Neural progenitor cell (in vitro differentiated cells): Measurements from ENCODE around the gene PHF1. TPM values are rescaled to one million over a fixed set of nuclear protein-coding genes. Genes with fewer than 3 reads are reported as not detected.

Source experiments
- DNase-seq: peaks from one replicate; pipeline ENCODE4 v3.0.0-alpha.2; 2016; ENCODE audit warnings: low spot score
- H2AFZ ChIP-seq: fragments of 200-600 bp; sonication (generic); replicated peaks from 2 replicates; pipeline ENCODE4 v1.6.1; 2016; ENCODE audit warnings: antibody characterized with exemption
- H3F3A ChIP-seq: fragments of 200-600 bp; sonication (generic); 2 replicates; pipeline ENCODE4 v1.6.1; 2016; ENCODE audit warnings: antibody characterized with exemption, low read depth
- H3K27ac ChIP-seq: fragments of 200-600 bp; sonication (generic); 2 replicates; pipeline ENCODE4 v1.5.1; 2016; ENCODE audit warnings: mild to moderate bottlenecking
- H3K27me3 ChIP-seq: fragments of 200-600 bp; sonication (generic); 2 replicates; pipeline ENCODE4 v1.6.1; 2016; ENCODE audit warnings: mild to moderate bottlenecking, moderate library complexity
- H3K36me3 ChIP-seq: fragments of 200-600 bp; sonication (generic); 2 replicates; pipeline ENCODE4 v1.5.1; 2016
- H3K4me1 ChIP-seq: fragments of 200-600 bp; sonication (generic); 2 replicates; pipeline ENCODE4 v1.6.1; 2016; ENCODE audit warnings: mixed run types
- H3K4me2 ChIP-seq: fragments of 200-600 bp; sonication (generic); 2 replicates; pipeline ENCODE4 v1.6.1; 2016
- H3K4me3 ChIP-seq: fragments of 200-600 bp; sonication (generic); 2 replicates; pipeline ENCODE4 v1.5.1; 2016
- H3K79me2 ChIP-seq: fragments of 200-600 bp; sonication (generic); 2 replicates; pipeline ENCODE4 v1.6.1; 2016; ENCODE audit warnings: low read depth
- H3K9ac ChIP-seq: fragments of 200-600 bp; sonication (generic); 2 replicates; pipeline ENCODE4 v1.6.1; 2016
- H3K9me3 ChIP-seq: fragments of 200-600 bp; sonication (generic); 2 replicates; pipeline ENCODE4 v1.5.1; 2016; ENCODE audit warnings: low read depth
- H4K20me1 ChIP-seq: fragments of 200-600 bp; sonication (generic); 2 replicates; pipeline ENCODE4 v1.6.1; 2016; ENCODE audit warnings: low read depth
- H3K27ac Mint-ChIP-seq: 3 replicates; pipeline ENCODE4 v1.8.0; 2021; ENCODE audit warnings: mixed read lengths
- H3K27me3 Mint-ChIP-seq: 2 replicates; pipeline ENCODE4 v1.8.0; 2022; ENCODE audit warnings: low read depth, mild to moderate bottlenecking, inconsistent platforms, moderate library complexity, mixed read lengths; ENCODE audit not compliant: insufficient read depth
- H3K36me3 Mint-ChIP-seq: 3 replicates; pipeline ENCODE4 v1.8.0; 2021; ENCODE audit warnings: mixed read lengths
- H3K4me1 Mint-ChIP-seq: 3 replicates; pipeline ENCODE4 v1.8.0; 2021; ENCODE audit warnings: mixed read lengths
- H3K4me3 Mint-ChIP-seq: 3 replicates; pipeline ENCODE4 v1.8.0; 2021; ENCODE audit warnings: mild to moderate bottlenecking, moderate library complexity, mixed read lengths
- H3K9me3 Mint-ChIP-seq: 3 replicates; pipeline ENCODE4 v1.8.0; 2020; ENCODE audit warnings: mixed read lengths
- EZH2 ChIP-seq: fragments of 200-600 bp; sonication (generic); IDR thresholded peaks from 2 replicates; pipeline ENCODE4 v1.6.1; 2017; ENCODE audit warnings: antibody characterized with exemption, mild to moderate bottlenecking, moderate library complexity
- EZH2phosphoT487 ChIP-seq: fragments of 200-600 bp; sonication (generic); IDR thresholded peaks from 2 replicates; pipeline ENCODE4 v1.6.1; 2017; ENCODE audit warnings: antibody characterized with exemption
- total RNA-seq: library from RNA; depleted of rRNA; stranded (reverse); fragments of >200 nt; gene quantifications from 2 replicates; pipeline ENCODE4 v1.2.3, GENCODE V29; 2015; ENCODE audit warnings: low replicate concordance
- TF ChIP-seq, protein P1 (sequence below): fragments of 200-600 bp; sonication (generic); IDR thresholded peaks from 2 replicates; pipeline ENCODE4 v1.5.1; 2017; ENCODE audit warnings: antibody characterized with exemption, mild to moderate bottlenecking

The PHF1 gene
- total RNA-seq, 1 donor from 2014 or later, result 25.6 TPM

DNA sequence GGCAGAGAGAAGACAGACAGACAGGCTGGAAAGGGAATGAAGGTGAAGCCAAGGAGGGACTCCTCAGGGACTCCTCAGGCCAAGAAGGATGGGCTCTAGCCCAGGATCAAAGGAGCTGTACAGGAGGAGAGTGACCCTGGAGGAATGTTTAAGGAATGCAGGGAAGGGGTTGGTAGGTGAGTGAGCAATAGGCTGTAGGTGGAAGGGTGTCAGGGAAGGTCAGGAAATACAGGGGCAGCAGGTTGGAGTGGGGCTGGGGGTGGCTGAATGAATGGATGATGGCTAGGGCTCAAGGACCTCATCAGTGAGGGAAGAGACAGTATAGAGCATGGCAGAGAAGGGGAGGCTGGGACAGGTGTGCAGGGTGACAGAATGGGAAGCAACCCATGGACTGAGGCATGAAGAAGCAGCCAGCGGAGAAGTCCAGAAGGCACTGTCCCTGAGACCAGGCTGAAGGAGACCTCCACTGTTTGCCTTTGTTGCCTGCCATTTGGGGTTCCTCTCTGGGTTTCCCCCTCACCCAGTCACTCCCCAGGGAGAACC is 22.3 kb downstream of the PHF1 start:
- peaks cover 27% of the 10 kb centered on the region for H3K36me3 Mint-ChIP-seq
- H2AFZ ChIP-seq, result no peak overlapping the region
- peak; percentile 35 for DNase-seq
- H3K27me3 Mint-ChIP-seq, result peaks cover 8% of the 10 kb centered on the region
- peaks cover 59% of the 10 kb centered on the region for H3K4me1 ChIP-seq
- peak overlapping the region; percentile 97 for H3K4me2 ChIP-seq
- H3F3A ChIP-seq, result peaks cover 56% of the 10 kb centered on the region
- no peaks in the 10 kb centered on the region for H3K9me3 ChIP-seq
- TF ChIP-seq, protein P1, sequence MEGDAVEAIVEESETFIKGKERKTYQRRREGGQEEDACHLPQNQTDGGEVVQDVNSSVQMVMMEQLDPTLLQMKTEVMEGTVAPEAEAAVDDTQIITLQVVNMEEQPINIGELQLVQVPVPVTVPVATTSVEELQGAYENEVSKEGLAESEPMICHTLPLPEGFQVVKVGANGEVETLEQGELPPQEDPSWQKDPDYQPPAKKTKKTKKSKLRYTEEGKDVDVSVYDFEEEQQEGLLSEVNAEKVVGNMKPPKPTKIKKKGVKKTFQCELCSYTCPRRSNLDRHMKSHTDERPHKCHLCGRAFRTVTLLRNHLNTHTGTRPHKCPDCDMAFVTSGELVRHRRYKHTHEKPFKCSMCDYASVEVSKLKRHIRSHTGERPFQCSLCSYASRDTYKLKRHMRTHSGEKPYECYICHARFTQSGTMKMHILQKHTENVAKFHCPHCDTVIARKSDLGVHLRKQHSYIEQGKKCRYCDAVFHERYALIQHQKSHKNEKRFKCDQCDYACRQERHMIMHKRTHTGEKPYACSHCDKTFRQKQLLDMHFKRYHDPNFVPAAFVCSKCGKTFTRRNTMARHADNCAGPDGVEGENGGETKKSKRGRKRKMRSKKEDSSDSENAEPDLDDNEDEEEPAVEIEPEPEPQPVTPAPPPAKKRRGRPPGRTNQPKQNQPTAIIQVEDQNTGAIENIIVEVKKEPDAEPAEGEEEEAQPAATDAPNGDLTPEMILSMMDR, result no peak
- TF ChIP-seq EZH2, result no peak
- no peak for TF ChIP-seq EZH2phosphoT487
- H3K9ac ChIP-seq, result no peak overlapping the region
- H3K4me1 Mint-ChIP-seq, result peaks cover 64% of the 10 kb centered on the region
- H3K4me3 ChIP-seq, result peak overlapping the region; percentile 52
- H3K27ac Mint-ChIP-seq, result peak overlapping the region; percentile 2
- H3K27me3 ChIP-seq, result no peaks in the 10 kb centered on the region
- H3K79me2 ChIP-seq, result peaks cover 91% of the 10 kb centered on the region
- no peaks in the 10 kb centered on the region for H3K9me3 Mint-ChIP-seq
- peak overlapping the region; percentile 82 for H3K27ac ChIP-seq
- H4K20me1 ChIP-seq, result peaks cover 49% of the 10 kb centered on the region
- peak overlapping the region; percentile 94 for H3K4me3 Mint-ChIP-seq
- H3K36me3 ChIP-seq, result peaks cover 11% of the 10 kb centered on the region

DNA sequence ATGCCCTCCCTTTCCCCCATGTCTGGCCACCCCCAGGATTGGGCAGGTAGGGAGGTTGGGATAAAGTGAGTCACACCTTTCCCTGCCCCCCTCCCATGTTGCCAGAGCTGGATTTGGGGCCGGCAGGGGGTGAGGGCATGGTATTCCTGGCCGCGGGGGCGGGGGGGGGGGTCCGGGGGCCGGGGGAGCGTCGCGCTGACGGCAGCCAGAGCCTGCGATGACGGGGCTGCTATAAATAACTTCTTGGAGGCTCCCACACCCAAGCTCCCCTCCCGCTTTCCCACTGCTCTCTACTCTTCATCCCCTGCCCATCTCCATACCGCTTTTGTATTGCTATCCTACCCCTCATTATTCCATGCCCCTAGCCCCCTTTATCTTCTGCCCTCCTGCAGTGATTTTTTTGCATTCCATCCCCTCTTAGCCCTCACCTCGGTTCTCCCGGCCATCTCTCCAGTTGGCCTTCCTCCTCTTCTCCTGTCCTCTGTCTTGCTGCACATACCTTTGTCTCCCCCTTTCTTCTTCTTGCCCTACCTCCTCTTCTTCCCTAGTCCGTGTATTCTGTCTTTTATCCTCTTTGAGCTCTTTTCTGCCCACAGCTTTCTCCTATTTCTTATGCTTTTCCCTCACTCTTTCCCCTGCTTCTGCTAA is 22.9 kb downstream of the PHF1 start:
- H2AFZ ChIP-seq, result no peak overlapping the region
- no peaks in the 10 kb centered on the region for H3K27me3 ChIP-seq
- peak overlapping the region; percentile 52 for H3K4me3 ChIP-seq
- H3K79me2 ChIP-seq, result peaks cover 85% of the 10 kb centered on the region
- peaks cover 45% of the 10 kb centered on the region for H4K20me1 ChIP-seq
- Mint-ChIP-seq H3K4me3 (peak overlapping the region; percentile 94), H3K27me3 (peaks cover 7% of the 10 kb centered on the region), H3K27ac (peak overlapping the region; percentile 55), H3K4me1 (peaks cover 58% of the 10 kb centered on the region), H3K36me3 (peaks cover 32% of the 10 kb centered on the region), H3K9me3 (no peaks in the 10 kb centered on the region)
- H3F3A ChIP-seq, result peaks cover 50% of the 10 kb centered on the region
- peaks cover 53% of the 10 kb centered on the region for H3K4me1 ChIP-seq
- H3K4me2 ChIP-seq, result peak overlapping the region; percentile 97
- TF ChIP-seq, protein P1, result no peak
- TF ChIP-seq EZH2phosphoT487, result no peak
- H3K9ac ChIP-seq, result no peak overlapping the region
- DNase-seq, result peak; percentile 55
- H3K27ac ChIP-seq, result peak overlapping the region; percentile 82
- H3K36me3 ChIP-seq, result peaks cover 11% of the 10 kb centered on the region
- no peaks in the 10 kb centered on the region for H3K9me3 ChIP-seq

DNA sequence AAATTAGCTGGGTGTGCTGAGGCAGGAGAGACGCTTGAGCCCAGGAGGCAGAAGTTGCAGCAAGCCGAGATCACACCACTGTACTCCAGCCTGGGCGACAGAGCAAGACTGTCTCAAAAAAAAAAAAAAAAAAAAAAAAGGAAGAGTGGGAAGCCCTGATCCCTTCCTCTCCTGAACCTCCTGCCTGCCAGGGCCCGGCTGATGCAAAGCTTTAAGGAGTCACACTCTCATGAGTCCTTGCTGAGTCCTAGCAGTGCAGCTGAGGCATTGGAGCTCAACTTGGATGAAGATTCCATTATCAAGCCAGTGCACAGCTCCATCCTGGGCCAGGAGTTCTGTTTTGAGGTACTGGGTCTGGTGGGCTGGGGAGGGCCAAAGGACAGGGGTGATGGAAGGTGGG is 24.1 kb downstream of the PHF1 start:
- H3K36me3 ChIP-seq, result peaks cover 13% of the 10 kb centered on the region
- no peak for DNase-seq
- peaks cover 39% of the 10 kb centered on the region for H3F3A ChIP-seq
- Mint-ChIP-seq H3K9me3 (no peaks in the 10 kb centered on the region), H3K36me3 (peaks cover 38% of the 10 kb centered on the region), H3K27ac (peak overlapping the region; percentile 85), H3K27me3 (peaks cover 2% of the 10 kb centered on the region), H3K4me3 (no peak overlapping the region), H3K4me1 (peaks cover 46% of the 10 kb centered on the region)
- H3K9ac ChIP-seq, result no peak overlapping the region
- no peak overlapping the region for H3K27ac ChIP-seq
- H4K20me1 ChIP-seq, result peaks cover 38% of the 10 kb centered on the region
- H3K4me1 ChIP-seq, result peaks cover 43% of the 10 kb centered on the region
- H2AFZ ChIP-seq, result no peak overlapping the region
- TF ChIP-seq, protein P1, result no peak
- no peak for TF ChIP-seq EZH2phosphoT487
- TF ChIP-seq EZH2, result no peak
- H3K79me2 ChIP-seq, result peaks cover 72% of the 10 kb centered on the region
- H3K4me2 ChIP-seq, result no peak overlapping the region
- H3K4me3 ChIP-seq, result no peak overlapping the region
- no peaks in the 10 kb centered on the region for H3K9me3 ChIP-seq
- no peaks in the 10 kb centered on the region for H3K27me3 ChIP-seq
